Activated B cell treated with CpG ODN at 0.5 μM for 24 hours (primary cell): Measurements from ENCODE around the gene ST6GALNAC3. TPM values are rescaled to one million over a fixed set of nuclear protein-coding genes. Genes with fewer than 3 reads are reported as not detected.

Experiments used
- ATAC-seq: fragments of 200-7000 bp; cut with Tn5 transposase; one replicate; pipeline ENCODE4 v1.10.0; 2021; ENCODE audit warnings: low read depth, mild to moderate bottlenecking, moderate library complexity
- CTCF ChIA-PET: fragments of 350-600 bp; sonication (Branson Sonifier 250); formaldehyde crosslinking; loops from one replicate; lab custom pipeline; 2021; ENCODE audit warnings: antibody characterized with exemption; lab: Charles Lee
- POLR2A ChIA-PET: fragments of 350-600 bp; sonication (Branson Sonifier 250); formaldehyde crosslinking; loops from one replicate; lab custom pipeline; 2021; ENCODE audit warnings: antibody characterized with exemption; lab: Charles Lee
- DNase-seq: peaks from one replicate; pipeline ENCODE4 v3.0.0; 2022
- H3K27ac Mint-ChIP-seq: one replicate; pipeline ENCODE4 v1.8.0; 2020; ENCODE audit warnings: mixed read lengths
- H3K27me3 Mint-ChIP-seq: one replicate; pipeline ENCODE4 v1.8.0; 2021; ENCODE audit warnings: mixed read lengths
- H3K36me3 Mint-ChIP-seq: one replicate; pipeline ENCODE4 v1.8.0; 2021; ENCODE audit warnings: low read depth, mixed read lengths
- H3K4me1 Mint-ChIP-seq: one replicate; pipeline ENCODE4 v1.8.0; 2021; ENCODE audit warnings: mixed read lengths
- H3K4me3 Mint-ChIP-seq: one replicate; pipeline ENCODE4 v1.8.0; 2020; ENCODE audit warnings: mild to moderate bottlenecking, mixed read lengths
- H3K9me3 Mint-ChIP-seq: one replicate; pipeline ENCODE4 v1.8.0; 2020; ENCODE audit warnings: mixed read lengths
- intact Hi-C: fragments of 100-400 bp; cut with micrococcal nuclease; formaldehyde crosslinking; loops from one replicate; pipeline ENCODE4 v1.15.1; 2024
- total RNA-seq: library from RNA; stranded (reverse); gene quantifications from 2 replicates; pipeline ENCODE4 v1.2.3, GENCODE V29; 2022
- TF ChIP-seq, protein P1 (sequence below): fragments of 200-600 bp; IDR thresholded peaks from one replicate; pipeline ENCODE4 v1.8.0; 2022; ENCODE audit warnings: antibody characterized with exemption, mild to moderate bottlenecking

ST6GALNAC3 gene
- total RNA-seq, 1 donor from 2014 or later = 12.6 TPM

GRCh38 chr1:76511558-76512179, 437.1 kb downstream of the ST6GALNAC3 start:
- Mint-ChIP-seq H3K4me3 (no peak overlapping the region), H3K36me3 (no peaks in the 10 kb centered on the region), H3K27me3 (no peaks in the 10 kb centered on the region), H3K4me1 (no peaks in the 10 kb centered on the region), H3K27ac (no peak overlapping the region), H3K9me3 (no peaks in the 10 kb centered on the region)
- TF ChIP-seq, protein P1, sequence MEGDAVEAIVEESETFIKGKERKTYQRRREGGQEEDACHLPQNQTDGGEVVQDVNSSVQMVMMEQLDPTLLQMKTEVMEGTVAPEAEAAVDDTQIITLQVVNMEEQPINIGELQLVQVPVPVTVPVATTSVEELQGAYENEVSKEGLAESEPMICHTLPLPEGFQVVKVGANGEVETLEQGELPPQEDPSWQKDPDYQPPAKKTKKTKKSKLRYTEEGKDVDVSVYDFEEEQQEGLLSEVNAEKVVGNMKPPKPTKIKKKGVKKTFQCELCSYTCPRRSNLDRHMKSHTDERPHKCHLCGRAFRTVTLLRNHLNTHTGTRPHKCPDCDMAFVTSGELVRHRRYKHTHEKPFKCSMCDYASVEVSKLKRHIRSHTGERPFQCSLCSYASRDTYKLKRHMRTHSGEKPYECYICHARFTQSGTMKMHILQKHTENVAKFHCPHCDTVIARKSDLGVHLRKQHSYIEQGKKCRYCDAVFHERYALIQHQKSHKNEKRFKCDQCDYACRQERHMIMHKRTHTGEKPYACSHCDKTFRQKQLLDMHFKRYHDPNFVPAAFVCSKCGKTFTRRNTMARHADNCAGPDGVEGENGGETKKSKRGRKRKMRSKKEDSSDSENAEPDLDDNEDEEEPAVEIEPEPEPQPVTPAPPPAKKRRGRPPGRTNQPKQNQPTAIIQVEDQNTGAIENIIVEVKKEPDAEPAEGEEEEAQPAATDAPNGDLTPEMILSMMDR = no peak
- intact Hi-C loops = no loop called here
- POLR2A ChIA-PET = no interaction called here
- no peak for ATAC-seq
- DNase-seq = no peak
- CTCF ChIA-PET = no interaction called here

- ChIA-PET CTCF (no interaction called here), POLR2A (no interaction called here)
- TF ChIP-seq, protein P1 = no peak
- Mint-ChIP-seq H3K4me1 (no peaks in the 10 kb centered on the region), H3K4me3 (no peak overlapping the region), H3K27ac (no peak overlapping the region), H3K9me3 (no peaks in the 10 kb centered on the region), H3K36me3 (no peaks in the 10 kb centered on the region), H3K27me3 (no peaks in the 10 kb centered on the region)
- intact Hi-C loops = no loop called here
- no peak for ATAC-seq
- DNase-seq = no peak
These were observed 456.4 kb downstream of the ST6GALNAC3 start for GRCh38 chr1:76530953-76531352.

GRCh38 chr1:76541618-76542017, 467.1 kb downstream of the ST6GALNAC3 start:
- no peak for DNase-seq
- intact Hi-C loops = no loop called here
- H3K27ac Mint-ChIP-seq = no peak overlapping the region
- H3K27me3 Mint-ChIP-seq = no peaks in the 10 kb centered on the region
- H3K4me3 Mint-ChIP-seq = no peak overlapping the region
- ChIA-PET CTCF (no interaction called here), POLR2A (no interaction called here)
- TF ChIP-seq, protein P1 = no peak
- H3K4me1 Mint-ChIP-seq = peaks cover 4% of the 10 kb centered on the region
- no peak for ATAC-seq
- H3K36me3 Mint-ChIP-seq = no peaks in the 10 kb centered on the region
- H3K9me3 Mint-ChIP-seq = peaks cover 10% of the 10 kb centered on the region

DNA sequence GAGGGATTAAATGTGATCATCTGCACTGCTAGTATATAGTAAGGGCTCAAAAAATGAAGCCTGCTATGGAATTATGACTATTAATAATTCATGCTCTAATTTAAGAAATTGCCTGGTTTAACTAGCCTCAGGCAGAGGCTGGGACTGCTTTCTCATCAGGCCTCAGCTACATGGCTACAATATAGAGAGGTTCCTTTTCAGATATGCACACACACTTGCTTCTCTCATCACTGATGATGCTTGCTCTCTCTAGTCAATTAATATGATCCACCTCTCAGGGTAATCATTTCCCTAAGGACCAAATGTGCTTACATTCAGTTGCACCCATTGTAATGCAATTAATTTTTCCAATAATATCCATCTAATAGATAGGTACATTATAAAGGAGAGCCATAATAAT, 467.8 kb downstream of the ST6GALNAC3 start:
- Mint-ChIP-seq H3K9me3 (peaks cover 10% of the 10 kb centered on the region), H3K27me3 (no peaks in the 10 kb centered on the region), H3K27ac (no peak overlapping the region), H3K36me3 (no peaks in the 10 kb centered on the region), H3K4me1 (peaks cover 4% of the 10 kb centered on the region), H3K4me3 (no peak overlapping the region)
- intact Hi-C loops = no loop called here
- ChIA-PET CTCF (no interaction called here), POLR2A (no interaction called here)
- DNase-seq (no peak), ATAC-seq (no peak)
- TF ChIP-seq, protein P1 = no peak

GRCh38 chr1:76543495-76543894, 468.9 kb downstream of the ST6GALNAC3 start:
- ATAC-seq (no peak), DNase-seq (no peak)
- H3K4me3 Mint-ChIP-seq = no peak overlapping the region
- CTCF ChIA-PET = interaction anchor here (1.0 kb wide), 1 partner anchor 389 kb away, joined by 3 read pairs; no protein-coding TSS in a partner anchor
- H3K4me1 Mint-ChIP-seq = peaks cover 4% of the 10 kb centered on the region
- peaks cover 7% of the 10 kb centered on the region for H3K9me3 Mint-ChIP-seq
- H3K36me3 Mint-ChIP-seq = no peaks in the 10 kb centered on the region
- no peak overlapping the region for H3K27ac Mint-ChIP-seq
- no peaks in the 10 kb centered on the region for H3K27me3 Mint-ChIP-seq
- POLR2A ChIA-PET = no interaction called here
- intact Hi-C loops = no loop called here
- TF ChIP-seq, protein P1 = no peak
